Uterus (tissue), 2 donors: ENCODE measurements around the gene TFRC.

ENCODE experiments used
- POLR2A ChIP-seq, 2 donors: fragments of 450-650 bp; IDR thresholded peaks; one replicate each; pipeline ENCODE4 v1.6.1; 2016; ENCODE audit warnings: antibody characterized with exemption in 2 of 2, mild to moderate bottlenecking in 1 of 2, moderate library complexity in 1 of 2
- TF ChIP-seq, protein P1 (sequence below), 4 experiments: fragments of 200-600 bp in 2 of 4; fragments of 450-650 bp in 2 of 4; sonication (generic) in 2 of 4; IDR thresholded peaks; one replicate each; pipeline ENCODE4 v1.5.1; 2016 to 2019; ENCODE audit warnings: antibody characterized with exemption in 4 of 4, mild to moderate bottlenecking in 2 of 4, moderate library complexity in 1 of 4

DNA sequence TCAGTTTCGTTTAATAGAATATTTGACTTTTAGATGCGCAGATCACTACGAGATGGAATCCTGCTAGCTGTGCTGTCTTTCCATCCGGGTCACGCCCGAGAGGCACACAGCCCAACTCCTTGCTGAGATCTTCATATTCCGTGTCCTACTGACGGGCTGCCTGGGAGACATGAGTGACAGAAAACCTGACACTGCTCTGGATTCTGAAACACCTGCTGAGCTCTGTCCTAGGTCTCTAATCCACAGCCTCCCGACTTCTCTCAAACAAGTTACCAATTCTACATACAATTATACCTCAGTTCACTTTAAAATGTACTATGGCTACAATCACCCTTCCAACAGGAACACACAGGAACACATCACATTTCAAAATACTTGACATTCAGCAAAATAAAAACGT lies 27.2 kb downstream of the TFRC start:
- no peak for TF ChIP-seq POLR2A (IDR thresholded peaks at IDR 0.05)
- TF ChIP-seq, protein P1, sequence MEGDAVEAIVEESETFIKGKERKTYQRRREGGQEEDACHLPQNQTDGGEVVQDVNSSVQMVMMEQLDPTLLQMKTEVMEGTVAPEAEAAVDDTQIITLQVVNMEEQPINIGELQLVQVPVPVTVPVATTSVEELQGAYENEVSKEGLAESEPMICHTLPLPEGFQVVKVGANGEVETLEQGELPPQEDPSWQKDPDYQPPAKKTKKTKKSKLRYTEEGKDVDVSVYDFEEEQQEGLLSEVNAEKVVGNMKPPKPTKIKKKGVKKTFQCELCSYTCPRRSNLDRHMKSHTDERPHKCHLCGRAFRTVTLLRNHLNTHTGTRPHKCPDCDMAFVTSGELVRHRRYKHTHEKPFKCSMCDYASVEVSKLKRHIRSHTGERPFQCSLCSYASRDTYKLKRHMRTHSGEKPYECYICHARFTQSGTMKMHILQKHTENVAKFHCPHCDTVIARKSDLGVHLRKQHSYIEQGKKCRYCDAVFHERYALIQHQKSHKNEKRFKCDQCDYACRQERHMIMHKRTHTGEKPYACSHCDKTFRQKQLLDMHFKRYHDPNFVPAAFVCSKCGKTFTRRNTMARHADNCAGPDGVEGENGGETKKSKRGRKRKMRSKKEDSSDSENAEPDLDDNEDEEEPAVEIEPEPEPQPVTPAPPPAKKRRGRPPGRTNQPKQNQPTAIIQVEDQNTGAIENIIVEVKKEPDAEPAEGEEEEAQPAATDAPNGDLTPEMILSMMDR (IDR thresholded peaks at IDR 0.05), result no peak
